ENCODE results near the gene PPARD. TPM values are rescaled to one million over a fixed set of nuclear protein-coding genes. Genes with fewer than 3 reads are reported as not detected.

PPARD gene
- total RNA-seq, 1 experiment from 2014 or later = 24.7 TPM

DNA sequence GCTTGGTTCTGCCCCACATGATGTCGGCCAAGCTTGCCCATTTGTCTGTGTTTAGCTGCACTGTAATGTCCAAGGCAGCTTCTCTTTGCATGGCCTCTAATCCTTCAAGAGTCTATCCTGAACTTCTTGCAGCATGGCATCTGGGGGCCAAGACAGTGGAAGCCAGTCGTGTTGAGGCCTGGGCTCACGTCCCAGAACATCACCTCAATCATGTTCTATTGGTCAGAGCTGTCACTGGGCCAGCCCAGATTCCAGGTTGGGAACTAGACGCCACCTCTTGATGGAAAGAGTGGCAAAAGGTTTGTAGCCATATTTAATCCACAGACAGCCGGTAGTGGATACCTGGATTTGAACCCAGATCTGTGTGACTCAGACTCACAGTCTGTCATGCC lies 25.3 kb downstream of the PPARD start:
- peaks cover 28% of the 10 kb centered on the region for H3F3A ChIP-seq (ENCODE audit: insufficient read depth, low read depth)
- peak overlapping the region; percentile 80; the same call in 1 of the 2 replicates for H3K27ac ChIP-seq
- no peaks in the 10 kb centered on the region for H3K9me2 ChIP-seq (ENCODE audit: insufficient read depth)
- no peak overlapping the region for H3K4me2 ChIP-seq
- H3K36me3 ChIP-seq (ENCODE audit: low read depth) = no peaks in the 10 kb centered on the region
- intact Hi-C loops (cut with micrococcal nuclease; ENCODE audit: unreplicated experiment) = loop anchor here (1.0 kb wide), 1 partner anchor 7 kb away; no protein-coding TSS in a partner anchor
- BruUV-seq (replicated peaks) = no TSS peak
- H3K9me3 ChIP-seq (ENCODE audit: insufficient read depth, low read depth) = no peaks in the 10 kb centered on the region
- peaks cover 14% of the 10 kb centered on the region; the same call in 1 of the 2 replicates for H3K79me2 ChIP-seq (ENCODE audit: low read depth)
- ChIA-PET POLR2A (ENCODE audit: unreplicated experiment) (no interaction called here), CTCF (no interaction called here)
- no peaks in the 10 kb centered on the region for H3K27me3 ChIP-seq (ENCODE audit: insufficient read depth, low read depth)
- H2AFZ ChIP-seq = no peak overlapping the region
- H3K4me3 ChIP-seq = no peak overlapping the region
- TF ChIP-seq CTCF (conservative IDR thresholded peaks at IDR 0.05) = no peak
- no peak for TF ChIP-seq EZH2 (IDR thresholded peaks at IDR 0.05; ENCODE audit: low read depth)
- DNase-seq = no peak
- peaks cover 34% of the 10 kb centered on the region for H3K4me1 ChIP-seq (replicated peaks; ENCODE audit: insufficient read depth)
- no peaks in the 10 kb centered on the region; the same call in 1 of the 2 replicates for H4K20me1 ChIP-seq (ENCODE audit: insufficient read depth)

DNA sequence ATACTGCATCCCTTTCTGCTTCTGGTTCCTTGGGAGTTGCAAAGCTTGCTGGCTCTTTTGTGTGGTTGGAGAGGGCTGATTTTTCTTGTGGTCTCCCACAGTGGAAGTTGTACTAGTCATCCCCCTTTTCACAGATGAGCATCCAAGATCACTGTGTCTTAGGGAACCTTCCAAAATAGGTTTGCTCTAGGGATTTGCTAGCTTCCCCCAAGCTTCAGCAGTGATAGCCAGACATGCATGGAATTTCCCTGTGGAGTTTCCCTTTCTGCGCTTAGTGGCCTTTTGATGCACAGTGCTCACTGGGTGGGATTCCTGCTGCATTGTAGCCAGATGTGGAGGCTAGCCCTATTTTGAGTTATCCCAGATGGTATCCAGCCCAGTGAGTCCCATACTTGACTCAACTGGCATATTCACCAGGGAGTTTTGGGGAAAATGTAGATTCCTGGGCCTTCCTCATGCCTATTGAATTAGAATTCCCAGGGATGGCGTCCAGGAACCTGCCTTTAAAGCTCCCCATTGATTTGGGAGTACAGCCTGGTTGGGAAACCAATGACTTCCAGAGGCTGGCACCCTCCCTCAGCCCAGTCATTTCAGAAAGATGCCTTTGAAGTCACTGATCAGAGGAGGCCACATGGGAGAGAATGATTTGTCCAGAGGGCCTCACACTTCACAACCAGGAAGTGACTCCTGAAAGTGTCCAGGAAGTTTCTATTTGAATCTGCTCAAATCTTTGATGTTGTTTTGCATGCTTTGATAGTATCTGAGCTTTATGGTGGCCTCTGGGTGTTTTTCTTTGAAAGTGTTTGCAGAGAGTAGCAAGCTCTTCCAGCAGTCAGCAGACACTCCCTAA lies 25.9 kb downstream of the PPARD start:
- POLR2A ChIA-PET (ENCODE audit: unreplicated experiment) = interaction anchor here (0.6 kb wide), 1 partner anchor 23 kb away, joined by 4 read pairs; no protein-coding TSS in a partner anchor
- Histone ChIP-seq H3K36me3 (ENCODE audit: low read depth) (no peaks in the 10 kb centered on the region), H3K4me2 (0 out of 2 replicates have a peak overlapping the region, but pooled peaks have one; percentile 19), H3F3A (ENCODE audit: insufficient read depth, low read depth) (peaks cover 28% of the 10 kb centered on the region), H3K27me3 (ENCODE audit: insufficient read depth, low read depth) (no peaks in the 10 kb centered on the region), H3K79me2 (ENCODE audit: low read depth) (peaks cover 14% of the 10 kb centered on the region; the same call in 1 of the 2 replicates), H4K20me1 (ENCODE audit: insufficient read depth) (no peaks in the 10 kb centered on the region; the same call in 1 of the 2 replicates), H3K9me3 (ENCODE audit: insufficient read depth, low read depth) (no peaks in the 10 kb centered on the region), H3K4me3 (no peak overlapping the region), H3K27ac (peak overlapping the region; percentile 80), H3K4me1 (replicated peaks; ENCODE audit: insufficient read depth) (peaks cover 34% of the 10 kb centered on the region), H2AFZ (no peak overlapping the region), H3K9me2 (ENCODE audit: insufficient read depth) (no peaks in the 10 kb centered on the region)
- CTCF ChIA-PET = interaction anchor here (0.6 kb wide), 1 partner anchor 50 kb away, joined by 8 read pairs; no protein-coding TSS in a partner anchor
- no TSS peak for BruUV-seq (replicated peaks)
- DNase-seq = peak; percentile 18 to 97
- TF ChIP-seq EZH2 (IDR thresholded peaks at IDR 0.05; ENCODE audit: low read depth) = no peak
- TF ChIP-seq CTCF (conservative IDR thresholded peaks at IDR 0.05) = no peak
- intact Hi-C loops (cut with micrococcal nuclease; ENCODE audit: unreplicated experiment) = loop anchor here (1.0 kb wide), 1 partner anchor 8 kb away; no protein-coding TSS in a partner anchor

- Histone ChIP-seq H3K9me3 (ENCODE audit: insufficient read depth, low read depth) (no peaks in the 10 kb centered on the region), H3F3A (ENCODE audit: insufficient read depth, low read depth) (peaks cover 28% of the 10 kb centered on the region), H3K27ac (peak overlapping the region; percentile 80), H3K9me2 (ENCODE audit: insufficient read depth) (no peaks in the 10 kb centered on the region), H2AFZ (no peak overlapping the region), H3K79me2 (ENCODE audit: low read depth) (peaks cover 14% of the 10 kb centered on the region; the same call in 1 of the 2 replicates), H4K20me1 (ENCODE audit: insufficient read depth) (no peaks in the 10 kb centered on the region), H3K4me1 (replicated peaks; ENCODE audit: insufficient read depth) (peaks cover 34% of the 10 kb centered on the region), H3K4me3 (no peak overlapping the region), H3K4me2 (peak overlapping the region; percentile 18), H3K36me3 (ENCODE audit: low read depth) (no peaks in the 10 kb centered on the region), H3K27me3 (ENCODE audit: insufficient read depth, low read depth) (no peaks in the 10 kb centered on the region)
- TF ChIP-seq EZH2 (IDR thresholded peaks at IDR 0.05; ENCODE audit: low read depth) = no peak
- no peak for TF ChIP-seq CTCF (conservative IDR thresholded peaks at IDR 0.05)
- intact Hi-C loops (cut with micrococcal nuclease; ENCODE audit: unreplicated experiment) = loop anchor here (1.0 kb wide), 1 partner anchor 22 kb away; no protein-coding TSS in a partner anchor
- peak; percentile 73 to 76 for DNase-seq
- ChIA-PET POLR2A (ENCODE audit: unreplicated experiment) (interaction anchor here (0.6 kb wide), 1 partner anchor 22 kb away, joined by 3 read pairs; no protein-coding TSS in a partner anchor), CTCF (no interaction called here)
- BruUV-seq (replicated peaks) = no TSS peak
Observed at GRCh38 chr6:35370124-35370741, 27.9 kb downstream of the PPARD start.

Measured in PC-9 (cell line).